ENCODE measurements around the gene ARHGAP18.

Gene ARHGAP18

DNA sequence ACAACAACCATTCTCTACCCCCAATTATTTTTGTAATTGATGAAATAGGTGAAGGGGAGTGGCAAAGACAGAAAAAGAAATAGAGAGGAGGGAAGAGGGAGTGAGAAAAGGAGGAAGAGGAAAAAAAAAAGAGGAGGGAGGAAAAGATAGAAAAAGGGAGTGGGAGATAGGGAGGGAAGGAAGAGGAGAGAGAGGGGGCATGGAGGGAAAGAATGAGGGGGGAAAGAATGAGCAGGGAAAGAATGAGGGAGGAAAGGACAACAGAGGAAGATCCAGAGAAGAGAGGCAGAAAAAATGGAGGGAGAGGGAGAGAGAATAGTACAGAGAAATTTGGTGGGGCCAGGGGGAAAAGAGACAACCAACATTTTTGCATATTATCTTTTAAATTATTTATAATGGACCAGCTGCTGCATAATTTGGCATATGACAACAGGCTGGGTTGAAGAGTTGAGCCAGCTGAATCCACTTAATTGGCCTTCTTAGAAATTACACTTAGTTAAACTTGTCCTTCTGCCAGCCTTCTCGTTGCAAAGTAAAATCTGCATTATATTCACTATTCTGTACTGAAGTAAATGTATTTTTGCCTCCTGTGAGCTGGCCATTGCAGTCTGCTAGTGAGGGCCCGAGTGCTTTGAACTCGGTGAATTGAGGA lies 101.0 kb downstream of the ARHGAP18 start:
- TF ChIP-seq, protein P1, sequence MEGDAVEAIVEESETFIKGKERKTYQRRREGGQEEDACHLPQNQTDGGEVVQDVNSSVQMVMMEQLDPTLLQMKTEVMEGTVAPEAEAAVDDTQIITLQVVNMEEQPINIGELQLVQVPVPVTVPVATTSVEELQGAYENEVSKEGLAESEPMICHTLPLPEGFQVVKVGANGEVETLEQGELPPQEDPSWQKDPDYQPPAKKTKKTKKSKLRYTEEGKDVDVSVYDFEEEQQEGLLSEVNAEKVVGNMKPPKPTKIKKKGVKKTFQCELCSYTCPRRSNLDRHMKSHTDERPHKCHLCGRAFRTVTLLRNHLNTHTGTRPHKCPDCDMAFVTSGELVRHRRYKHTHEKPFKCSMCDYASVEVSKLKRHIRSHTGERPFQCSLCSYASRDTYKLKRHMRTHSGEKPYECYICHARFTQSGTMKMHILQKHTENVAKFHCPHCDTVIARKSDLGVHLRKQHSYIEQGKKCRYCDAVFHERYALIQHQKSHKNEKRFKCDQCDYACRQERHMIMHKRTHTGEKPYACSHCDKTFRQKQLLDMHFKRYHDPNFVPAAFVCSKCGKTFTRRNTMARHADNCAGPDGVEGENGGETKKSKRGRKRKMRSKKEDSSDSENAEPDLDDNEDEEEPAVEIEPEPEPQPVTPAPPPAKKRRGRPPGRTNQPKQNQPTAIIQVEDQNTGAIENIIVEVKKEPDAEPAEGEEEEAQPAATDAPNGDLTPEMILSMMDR (IDR thresholded peaks at IDR 0.05; ENCODE audit: low read depth, low read length), result no peak
- no peak for DNase-seq (ENCODE audit: extremely low read depth, low read depth)

DNA sequence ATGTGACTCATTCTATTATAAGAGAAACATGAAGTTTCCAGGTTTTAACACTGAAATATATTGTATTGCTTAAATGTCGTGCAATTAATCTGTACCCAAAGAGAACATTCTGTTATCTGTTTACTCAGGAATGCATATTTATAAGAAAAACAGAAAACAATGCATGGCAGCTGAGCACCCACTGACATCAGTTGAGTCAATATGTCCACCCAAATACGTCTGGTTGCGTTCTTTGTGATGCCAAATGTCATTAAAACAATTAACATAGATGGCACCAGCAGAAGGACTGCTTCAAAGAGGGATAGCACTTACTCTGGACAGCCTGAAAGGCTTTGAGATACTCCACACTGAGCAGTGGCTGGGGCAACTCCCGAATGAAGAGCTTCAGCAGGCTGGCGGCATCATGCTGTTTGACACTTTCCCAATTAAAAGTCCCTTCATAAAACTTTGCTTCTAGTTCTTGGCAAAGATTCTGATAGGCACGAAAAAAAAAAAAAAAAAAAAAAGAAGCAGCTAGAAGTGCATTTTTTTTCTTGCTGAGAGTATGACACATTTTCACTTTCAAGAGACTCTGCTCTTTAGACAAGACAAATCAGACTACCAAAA lies 102.3 kb downstream of the ARHGAP18 start:
- no peak for DNase-seq (ENCODE audit: extremely low read depth, low read depth)
- TF ChIP-seq, protein P1 (IDR thresholded peaks at IDR 0.05; ENCODE audit: low read depth, low read length), result no peak

DNA sequence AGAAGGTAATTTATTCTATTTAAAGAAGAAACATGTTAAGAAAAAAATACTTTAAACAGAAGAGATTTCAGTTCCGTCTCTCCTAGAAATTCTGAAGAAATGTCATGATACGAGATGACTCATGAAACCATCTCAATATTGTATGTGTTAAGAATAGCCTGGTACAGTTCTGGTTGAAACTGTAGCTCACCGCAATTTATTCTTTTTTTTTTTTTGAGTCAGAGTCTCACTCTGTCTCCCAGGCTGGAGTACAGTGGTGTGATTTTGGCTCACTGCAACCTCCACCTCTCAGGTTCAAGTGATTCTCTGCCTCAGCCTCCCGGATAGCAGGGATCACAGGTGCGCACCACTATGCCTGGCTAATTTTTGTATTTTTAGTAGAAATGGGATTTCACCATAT lies 103.3 kb downstream of the ARHGAP18 start:
- DNase-seq (ENCODE audit: extremely low read depth, low read depth), result no peak
- TF ChIP-seq, protein P1 (IDR thresholded peaks at IDR 0.05; ENCODE audit: low read depth, low read length), result no peak

DNA sequence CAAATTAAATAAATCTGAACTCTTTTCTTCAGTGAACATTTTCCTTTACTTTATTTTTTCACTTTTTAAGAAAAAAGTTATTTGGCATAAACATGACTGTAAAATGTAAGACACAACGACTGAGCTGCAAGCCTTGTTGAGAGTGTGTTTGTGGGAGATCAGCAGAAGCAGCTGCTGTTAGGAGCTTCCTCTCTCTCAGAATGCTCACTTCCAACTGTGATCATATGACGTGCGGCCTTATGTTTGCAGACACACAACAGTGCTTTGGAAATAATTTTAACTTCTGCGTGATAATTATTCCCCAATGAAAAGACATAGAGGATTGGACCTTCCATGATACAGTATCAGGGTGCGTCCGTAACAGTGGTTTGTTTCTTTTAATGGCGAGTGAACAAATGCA lies 104.0 kb downstream of the ARHGAP18 start:
- TF ChIP-seq, protein P1 (IDR thresholded peaks at IDR 0.05; ENCODE audit: low read depth, low read length), result no peak
- DNase-seq (ENCODE audit: extremely low read depth, low read depth), result no peak

DNA sequence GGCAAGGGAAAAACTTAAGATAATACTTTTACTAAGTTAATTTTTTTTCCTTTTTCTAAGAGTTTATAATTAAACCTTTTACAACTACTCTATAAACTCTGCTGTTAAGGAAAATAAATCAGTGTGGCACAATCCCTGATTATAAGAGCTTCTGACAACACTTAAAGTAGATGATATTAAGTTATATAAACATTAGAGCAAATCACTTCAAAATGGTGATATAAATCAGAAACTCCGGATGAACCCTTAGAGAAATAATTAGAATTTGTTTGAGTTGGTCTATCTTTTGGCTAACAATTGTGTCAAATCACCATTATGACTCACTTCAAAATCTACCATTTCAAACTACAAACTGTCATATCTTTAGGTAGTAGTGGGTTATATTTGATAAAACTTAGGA lies 104.9 kb downstream of the ARHGAP18 start:
- no peak for DNase-seq (ENCODE audit: extremely low read depth, low read depth)
- TF ChIP-seq, protein P1 (IDR thresholded peaks at IDR 0.05; ENCODE audit: low read depth, low read length), result no peak

DNA sequence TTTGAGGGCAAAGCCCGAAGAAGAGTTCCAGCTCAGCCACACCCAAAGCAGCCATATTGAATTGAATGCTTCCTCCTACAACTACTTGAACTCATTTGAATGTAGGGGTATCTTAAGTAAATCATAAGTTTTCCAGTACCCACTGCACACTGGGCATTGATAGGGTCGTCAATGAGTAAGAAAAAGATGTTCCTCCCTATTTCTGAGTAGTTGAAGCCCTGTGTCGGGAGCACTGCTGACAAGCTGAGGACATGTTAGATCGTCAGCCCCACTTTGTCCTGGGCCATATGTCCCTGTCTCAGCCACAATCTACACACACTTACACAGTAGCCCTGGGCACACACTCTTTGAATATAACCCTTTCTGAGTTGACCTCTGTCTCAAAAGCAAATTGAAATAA lies 105.7 kb downstream of the ARHGAP18 start:
- TF ChIP-seq, protein P1 (IDR thresholded peaks at IDR 0.05; ENCODE audit: low read depth, low read length), result no peak
- no peak for DNase-seq (ENCODE audit: extremely low read depth, low read depth)

DNA sequence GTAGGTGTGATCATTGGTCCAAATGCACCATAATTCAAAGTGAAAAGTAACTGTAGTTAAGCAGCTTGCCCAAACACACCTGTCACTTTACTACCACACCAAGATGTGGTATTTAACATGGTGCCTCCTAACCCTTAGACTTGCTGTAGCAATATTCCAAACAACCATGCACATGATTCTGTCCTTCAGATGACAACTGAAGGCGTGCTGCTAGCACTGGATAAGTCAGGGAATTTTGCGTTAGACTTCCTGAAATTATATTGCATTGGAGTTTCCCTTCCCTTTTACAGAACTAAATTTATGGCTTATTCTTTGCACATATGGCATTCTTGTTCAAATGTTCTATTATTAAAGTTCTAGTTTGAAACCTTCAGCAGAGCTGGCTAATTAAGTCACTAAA lies 106.2 kb downstream of the ARHGAP18 start:
- no peak for DNase-seq (ENCODE audit: extremely low read depth, low read depth)
- TF ChIP-seq, protein P1 (IDR thresholded peaks at IDR 0.05; ENCODE audit: low read depth, low read length), result no peak

Measured in AG09319 (cell line).